Gastrocnemius medialis (tissue), 4 donors: Measurements from ENCODE around the gene FOXJ2.

Experiments
- POLR2A ChIP-seq, 2 donors: fragments of 450-650 bp; IDR thresholded peaks; one replicate each; pipeline ENCODE4 v1.6.1; 2017; ENCODE audit warnings: antibody characterized with exemption in 2 of 2, mild to moderate bottlenecking in 2 of 2, moderate library complexity in 2 of 2
- TF ChIP-seq, protein P1 (sequence below), 5 experiments: fragments of 450-650 bp in 3 of 5; fragments of 200-600 bp in 2 of 5; sonication (generic) in 2 of 5; IDR thresholded peaks in 4 of 5; conservative IDR thresholded peaks in 1 of 5; 1 replicate in 4 of 5; 2 replicates in 1 of 5; pipeline ENCODE4 v1.5.1; 2016 to 2019; ENCODE audit warnings: antibody characterized with exemption in 5 of 5, mild to moderate bottlenecking in 3 of 5, moderate library complexity in 3 of 5

DNA sequence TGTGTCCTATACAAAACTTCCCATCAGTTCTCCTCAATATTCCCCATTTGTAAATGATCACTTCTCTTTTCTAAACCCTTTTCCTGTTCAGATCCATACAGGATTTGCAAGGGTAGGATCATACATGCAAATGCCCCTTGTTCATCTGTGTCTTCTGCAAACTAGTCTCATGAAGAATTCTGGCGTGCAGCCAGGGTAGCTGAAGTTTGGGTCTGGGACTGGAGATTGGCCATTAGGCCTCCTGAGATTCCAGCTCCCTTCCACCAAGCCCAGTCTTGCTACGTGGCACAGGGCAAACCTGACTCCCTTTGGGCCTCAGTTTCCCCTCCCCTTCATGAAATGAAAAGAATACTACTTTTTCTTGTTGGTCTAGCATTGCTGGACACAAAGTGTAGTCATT lies 22.3 kb downstream of the FOXJ2 start:
- no peak for TF ChIP-seq POLR2A (IDR thresholded peaks at IDR 0.05)
- TF ChIP-seq, protein P1, sequence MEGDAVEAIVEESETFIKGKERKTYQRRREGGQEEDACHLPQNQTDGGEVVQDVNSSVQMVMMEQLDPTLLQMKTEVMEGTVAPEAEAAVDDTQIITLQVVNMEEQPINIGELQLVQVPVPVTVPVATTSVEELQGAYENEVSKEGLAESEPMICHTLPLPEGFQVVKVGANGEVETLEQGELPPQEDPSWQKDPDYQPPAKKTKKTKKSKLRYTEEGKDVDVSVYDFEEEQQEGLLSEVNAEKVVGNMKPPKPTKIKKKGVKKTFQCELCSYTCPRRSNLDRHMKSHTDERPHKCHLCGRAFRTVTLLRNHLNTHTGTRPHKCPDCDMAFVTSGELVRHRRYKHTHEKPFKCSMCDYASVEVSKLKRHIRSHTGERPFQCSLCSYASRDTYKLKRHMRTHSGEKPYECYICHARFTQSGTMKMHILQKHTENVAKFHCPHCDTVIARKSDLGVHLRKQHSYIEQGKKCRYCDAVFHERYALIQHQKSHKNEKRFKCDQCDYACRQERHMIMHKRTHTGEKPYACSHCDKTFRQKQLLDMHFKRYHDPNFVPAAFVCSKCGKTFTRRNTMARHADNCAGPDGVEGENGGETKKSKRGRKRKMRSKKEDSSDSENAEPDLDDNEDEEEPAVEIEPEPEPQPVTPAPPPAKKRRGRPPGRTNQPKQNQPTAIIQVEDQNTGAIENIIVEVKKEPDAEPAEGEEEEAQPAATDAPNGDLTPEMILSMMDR (IDR thresholded peaks at IDR 0.05 in 4 of 5, conservative IDR thresholded peaks at IDR 0.05 in 1 of 5), result no peak
